ENCODE data around the gene CCDC57. TPM values are rescaled to one million over a fixed set of nuclear protein-coding genes. Genes with fewer than 3 reads are reported as not detected.

Gene CCDC57
- total RNA-seq, 2 donors from 2014 or later = 24.5 to 46.1 TPM

GRCh38 chr17:82241926-82242697 lies 29.5 kb upstream of the CCDC57 start:
- no peak for DNase-seq
- no peaks in the 10 kb centered on the region for H3K27me3 ChIP-seq
- H3K4me1 ChIP-seq = peaks cover 53% of the 10 kb centered on the region
- intact Hi-C loops (cut with DNase I) = no loop called here
- peak overlapping the region; percentile 49 for H3K27ac ChIP-seq
- TF ChIP-seq CTCF (IDR thresholded peaks at IDR 0.05) = no peak
- H3K36me3 ChIP-seq = peaks cover 29% of the 10 kb centered on the region
- peak overlapping the region; percentile 25 to 55 for H3K9ac ChIP-seq (ENCODE audit: low read depth in 2 of 2, low read length in 2 of 2)
- no peaks in the 10 kb centered on the region for H3K9me3 ChIP-seq
- H3K4me3 ChIP-seq = no peak overlapping the region

- intact Hi-C loops (cut with DNase I) = no loop called here
- H3K27me3 ChIP-seq = no peaks in the 10 kb centered on the region
- no peak for TF ChIP-seq CTCF (IDR thresholded peaks at IDR 0.05)
- no peak overlapping the region for H3K4me3 ChIP-seq
- peaks cover 29% of the 10 kb centered on the region for H3K36me3 ChIP-seq
- peak overlapping the region; percentile 49 for H3K27ac ChIP-seq
- DNase-seq = peak; percentile 72
- H3K9me3 ChIP-seq = no peaks in the 10 kb centered on the region
- peaks cover 55% of the 10 kb centered on the region for H3K4me1 ChIP-seq
- H3K9ac ChIP-seq (ENCODE audit: low read depth in 2 of 2, low read length in 2 of 2) = peak overlapping the region; percentile 26 to 55
Observed at GRCh38 chr17:82241183-82241925, 28.7 kb upstream of the CCDC57 start.

GRCh38 chr17:82240506-82241182 lies 28.0 kb upstream of the CCDC57 start:
- intact Hi-C loops (cut with DNase I) = no loop called here
- H3K4me3 ChIP-seq = no peak overlapping the region
- no peak overlapping the region for H3K9ac ChIP-seq (ENCODE audit: low read depth in 2 of 2, low read length in 2 of 2)
- TF ChIP-seq CTCF (IDR thresholded peaks at IDR 0.05) = no peak
- H3K27me3 ChIP-seq = no peaks in the 10 kb centered on the region
- H3K36me3 ChIP-seq = peaks cover 22% of the 10 kb centered on the region
- H3K4me1 ChIP-seq = peaks cover 62% of the 10 kb centered on the region
- no peak for DNase-seq
- no peaks in the 10 kb centered on the region for H3K9me3 ChIP-seq
- peak overlapping the region; percentile 49 for H3K27ac ChIP-seq

GRCh38 chr17:82239926-82240505 lies 27.4 kb upstream of the CCDC57 start:
- Histone ChIP-seq H3K36me3 (peaks cover 16% of the 10 kb centered on the region), H3K4me1 (peaks cover 68% of the 10 kb centered on the region), H3K27ac (no peak overlapping the region), H3K9me3 (no peaks in the 10 kb centered on the region), H3K27me3 (no peaks in the 10 kb centered on the region), H3K4me3 (no peak overlapping the region), H3K9ac (ENCODE audit: low read depth in 2 of 2, low read length in 2 of 2) (no peak overlapping the region)
- DNase-seq = no peak
- TF ChIP-seq CTCF (IDR thresholded peaks at IDR 0.05) = no peak
- intact Hi-C loops (cut with DNase I) = no loop called here

GRCh38 chr17:82239401-82239925 lies 26.8 kb upstream of the CCDC57 start:
- Histone ChIP-seq H3K4me1 (peaks cover 65% of the 10 kb centered on the region), H3K27ac (peak overlapping the region; percentile 45), H3K9ac (ENCODE audit: low read depth in 2 of 2, low read length in 2 of 2) (peak overlapping the region in 1 of 2 donors; percentile 8), H3K4me3 (no peak overlapping the region), H3K36me3 (peaks cover 13% of the 10 kb centered on the region), H3K27me3 (no peaks in the 10 kb centered on the region), H3K9me3 (no peaks in the 10 kb centered on the region)
- intact Hi-C loops (cut with DNase I) = no loop called here
- no peak for DNase-seq
- no peak for TF ChIP-seq CTCF (IDR thresholded peaks at IDR 0.05)
